ENCODE data around the gene PSMA5.
"Not testable (repeated sequence)": the region's sequence is repeated elsewhere in the genome, so short reads cannot be mapped to it uniquely, and the experiment has no call there.

Gene PSMA5

DNA sequence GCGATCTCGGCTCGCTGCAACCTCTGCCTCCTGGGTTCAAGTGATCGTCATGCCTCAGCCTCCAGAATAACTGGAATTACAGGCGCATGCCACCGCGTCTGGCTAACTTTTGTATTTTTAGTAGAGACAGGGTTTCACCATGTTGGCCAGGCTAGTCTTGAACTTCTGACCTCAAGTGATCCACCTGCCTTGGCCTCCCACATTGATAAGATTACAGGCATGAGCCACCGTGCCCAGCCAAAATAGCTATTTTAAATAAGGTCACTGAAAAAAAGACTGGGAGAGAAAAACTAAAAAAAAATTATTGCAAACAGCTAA is 31.0 kb downstream of the PSMA5 start:
- H3K4me3 ChIP-seq (ENCODE audit: low read length); DNase-seq (ENCODE audit: low read depth, low spot score): not testable (repeated sequence)

GRCh38 chr1:109394591-109395281 is 31.5 kb downstream of the PSMA5 start:
- no peak for DNase-seq (ENCODE audit: low read depth, low spot score)

GRCh38 chr1:109393617-109394233 is 32.5 kb downstream of the PSMA5 start:
- H3K4me3 ChIP-seq (ENCODE audit: low read length) = no peak overlapping the region
- no peak for DNase-seq (ENCODE audit: low read depth, low spot score)

More at GRCh38 chr1:109394591-109395281, 31.5 kb downstream of the PSMA5 start:
- H3K4me3 ChIP-seq (ENCODE audit: low read length) = no peak overlapping the region

- no peak for DNase-seq (ENCODE audit: low read depth, low spot score)
These were observed 33.2 kb downstream of the PSMA5 start for GRCh38 chr1:109392788-109393616.

DNA sequence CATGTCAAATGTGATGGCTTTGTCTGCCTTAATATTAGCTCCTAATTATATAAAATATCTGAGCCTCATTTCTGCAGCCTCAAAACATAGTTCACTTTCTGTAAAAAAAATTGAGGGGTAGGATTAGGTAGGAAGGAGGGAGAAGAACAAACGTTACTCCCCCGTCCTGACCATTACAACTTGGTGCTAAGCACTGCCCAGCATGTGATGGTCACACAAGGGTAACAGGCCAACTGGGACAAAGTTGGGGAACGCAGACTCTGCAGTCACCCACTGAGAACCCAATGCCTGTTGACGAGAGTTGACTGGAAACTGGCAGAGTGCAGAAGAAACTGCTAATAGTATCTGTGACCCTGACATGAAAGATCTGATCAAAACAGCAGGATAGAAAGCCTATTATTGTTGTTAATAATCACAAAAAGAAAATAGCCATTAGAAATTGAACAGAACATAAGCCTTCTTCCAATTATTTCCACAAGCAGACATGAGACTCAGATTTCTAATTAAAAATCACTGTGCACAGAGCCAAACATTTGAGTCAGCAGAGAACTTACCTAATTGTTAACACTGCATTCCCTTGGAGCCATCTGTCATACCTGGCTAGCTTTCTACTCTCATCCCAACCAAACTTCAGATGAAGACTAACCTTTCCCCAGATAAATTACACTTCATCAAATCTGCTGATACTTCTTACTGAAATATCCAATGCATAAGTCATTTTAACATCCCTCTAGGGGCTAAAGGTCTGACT is 34.0 kb downstream of the PSMA5 start:
- no peak overlapping the region for H3K4me3 ChIP-seq (ENCODE audit: low read length)

More at GRCh38 chr1:109392788-109393616, 33.2 kb downstream of the PSMA5 start:
- no peak overlapping the region for H3K4me3 ChIP-seq (ENCODE audit: low read length)

DNA sequence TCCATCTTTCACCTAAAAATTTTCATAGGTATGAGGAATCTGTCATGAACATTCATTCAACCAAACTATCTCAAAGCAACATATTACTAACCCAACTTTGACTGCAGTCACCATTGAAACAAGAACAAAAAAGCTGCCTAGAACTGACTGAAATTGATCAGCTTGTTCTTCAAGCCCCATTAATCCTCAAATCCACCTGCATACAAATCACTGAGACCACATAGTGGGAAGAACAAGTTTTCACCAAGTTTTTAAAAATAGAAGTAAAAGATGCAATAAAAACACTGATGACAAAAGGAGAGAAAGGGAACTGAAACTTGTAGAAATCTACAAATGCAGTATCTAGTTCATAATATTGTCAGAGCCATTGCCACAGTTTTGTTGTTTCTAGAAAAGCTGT is 34.6 kb downstream of the PSMA5 start:
- no peak overlapping the region for H3K4me3 ChIP-seq (ENCODE audit: low read length)
- DNase-seq (ENCODE audit: low read depth, low spot score) = no peak

More for the DNA sequence above, 34.0 kb downstream of the PSMA5 start:
- DNase-seq (ENCODE audit: low read depth, low spot score) = no peak

- no peak overlapping the region for H3K4me3 ChIP-seq (ENCODE audit: low read length)
- DNase-seq (ENCODE audit: low read depth, low spot score) = no peak
These were observed 35.1 kb downstream of the PSMA5 start for GRCh38 chr1:109391157-109391556.

DNA sequence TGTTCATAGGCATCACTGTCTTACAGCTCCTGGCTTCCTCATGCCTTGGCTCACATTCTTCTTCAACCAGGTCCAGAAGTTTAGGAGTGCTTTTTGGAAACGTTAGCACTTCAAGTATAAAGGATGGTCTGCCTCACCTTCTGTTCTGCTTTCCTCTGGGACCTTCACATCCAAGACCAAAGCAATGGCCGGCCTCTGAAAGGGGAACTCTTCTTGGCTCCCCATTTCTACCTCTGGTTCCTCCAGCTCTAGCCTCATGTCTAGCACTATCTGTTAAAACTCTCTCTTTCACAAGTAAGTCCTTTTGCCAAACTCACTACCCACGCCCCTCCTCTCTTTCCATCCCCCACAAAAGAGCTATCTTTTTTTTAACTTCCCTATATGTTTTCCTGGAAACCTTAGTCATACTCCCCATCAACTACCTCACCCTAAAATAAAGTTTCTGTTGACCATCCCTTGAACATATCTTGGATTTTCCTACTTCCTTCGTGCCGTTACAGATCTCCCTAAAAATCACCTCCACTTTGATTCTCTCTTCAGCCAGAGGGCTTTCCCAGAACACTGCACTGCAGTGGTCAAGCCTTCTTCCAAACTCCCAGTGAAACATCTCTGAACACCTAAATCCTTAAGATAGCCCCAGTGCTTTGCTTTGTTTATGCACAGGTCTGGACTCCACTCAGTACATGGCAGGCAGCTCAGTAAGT is 36.5 kb downstream of the PSMA5 start:
- no peak overlapping the region for H3K4me3 ChIP-seq (ENCODE audit: low read length)
- DNase-seq (ENCODE audit: low read depth, low spot score) = no peak

- DNase-seq (ENCODE audit: low read depth, low spot score) = no peak
These were observed 37.2 kb downstream of the PSMA5 start for GRCh38 chr1:109388884-109389637.

GRCh38 chr1:109388208-109388711 is 38.0 kb downstream of the PSMA5 start:
- H3K4me3 ChIP-seq (ENCODE audit: low read length) = no peak overlapping the region
- DNase-seq (ENCODE audit: low read depth, low spot score) = no peak

More at GRCh38 chr1:109388884-109389637, 37.2 kb downstream of the PSMA5 start:
- no peak overlapping the region for H3K4me3 ChIP-seq (ENCODE audit: low read length)

- no peak for DNase-seq (ENCODE audit: low read depth, low spot score)
- H3K4me3 ChIP-seq (ENCODE audit: low read length) = no peak overlapping the region
These were observed 40.1 kb downstream of the PSMA5 start for GRCh38 chr1:109386054-109386717.

DNA sequence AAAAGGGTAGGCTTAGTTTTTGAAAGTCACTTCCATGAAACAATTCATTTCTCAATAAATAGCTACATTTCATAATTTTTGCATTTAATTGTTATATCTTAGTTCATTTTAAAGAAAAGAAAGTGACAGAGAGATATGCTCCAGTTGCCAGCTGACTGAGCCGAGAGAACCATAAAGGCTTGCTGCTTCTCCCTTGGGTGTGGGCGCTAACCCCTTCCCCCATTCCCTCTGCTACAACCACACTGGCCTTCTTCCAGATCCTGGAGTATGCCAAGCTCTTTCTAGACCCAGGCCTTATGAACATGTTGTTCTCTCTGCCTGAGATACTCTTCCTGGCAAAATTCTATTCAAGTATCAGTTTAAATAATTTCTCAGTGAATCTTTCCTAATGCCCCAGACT is 40.8 kb downstream of the PSMA5 start:
- no peak overlapping the region for H3K4me3 ChIP-seq (ENCODE audit: low read length)
- DNase-seq (ENCODE audit: low read depth, low spot score) = no peak

GRCh38 chr1:109383854-109384253 is 42.4 kb downstream of the PSMA5 start:
- no peak for DNase-seq (ENCODE audit: low read depth, low spot score)
- H3K4me3 ChIP-seq (ENCODE audit: low read length) = no peak overlapping the region

DNA sequence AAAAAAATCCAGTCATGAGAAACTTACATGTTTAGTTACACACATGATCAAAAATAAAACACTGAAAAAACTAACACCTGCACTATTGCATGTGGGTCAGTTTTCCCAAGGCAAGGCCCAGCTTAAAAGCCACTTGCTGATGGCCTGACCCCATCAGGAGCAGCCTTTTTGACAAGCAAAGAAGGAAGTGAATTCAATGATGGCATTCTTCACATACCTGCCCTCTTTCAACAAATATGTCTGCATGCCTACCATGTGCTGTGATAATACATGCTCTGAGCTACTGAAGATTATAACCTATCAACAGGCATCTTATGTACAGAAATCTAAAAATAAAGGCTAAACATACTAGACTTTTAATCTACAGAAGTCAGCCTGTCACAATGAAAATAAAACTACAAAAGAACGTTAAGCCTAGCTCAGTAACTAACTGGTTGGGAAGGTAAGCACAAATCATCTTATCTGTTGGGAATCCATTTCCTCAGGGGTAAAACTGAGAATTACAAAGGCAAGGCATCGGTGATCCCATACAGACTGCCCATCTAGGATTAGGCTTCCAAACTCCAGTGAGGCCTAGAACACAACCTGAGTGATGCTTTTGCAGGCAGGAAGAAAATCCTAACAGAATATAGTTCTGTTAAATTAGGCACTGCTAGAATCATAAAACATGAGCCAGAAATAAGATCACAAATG is 43.0 kb downstream of the PSMA5 start:
- no peak for DNase-seq (ENCODE audit: low read depth, low spot score)

DNA sequence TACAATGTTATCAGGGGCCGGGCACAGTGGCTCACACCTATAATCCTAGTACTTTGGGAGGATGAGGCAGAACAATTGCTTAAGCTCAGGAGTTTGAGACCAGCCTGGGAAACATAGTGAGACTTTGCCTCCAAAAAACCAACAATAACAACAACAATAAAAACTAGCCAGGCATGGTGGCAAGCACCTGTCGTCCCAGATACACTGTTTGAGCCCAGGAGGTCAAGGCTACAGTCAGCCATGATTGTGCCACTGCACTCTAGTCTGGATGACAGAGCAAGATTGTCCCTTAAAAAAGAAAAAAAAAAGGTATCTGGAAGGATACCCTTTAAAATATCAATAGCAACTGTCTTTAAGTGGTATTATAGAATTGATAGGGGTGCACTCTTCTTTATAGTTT is 44.7 kb downstream of the PSMA5 start:
- DNase-seq (ENCODE audit: low read depth, low spot score) = no peak
- H3K4me3 ChIP-seq (ENCODE audit: low read length) = no peak overlapping the region

More for the DNA sequence above, 43.0 kb downstream of the PSMA5 start:
- H3K4me3 ChIP-seq (ENCODE audit: low read length) = no peak overlapping the region

DNA sequence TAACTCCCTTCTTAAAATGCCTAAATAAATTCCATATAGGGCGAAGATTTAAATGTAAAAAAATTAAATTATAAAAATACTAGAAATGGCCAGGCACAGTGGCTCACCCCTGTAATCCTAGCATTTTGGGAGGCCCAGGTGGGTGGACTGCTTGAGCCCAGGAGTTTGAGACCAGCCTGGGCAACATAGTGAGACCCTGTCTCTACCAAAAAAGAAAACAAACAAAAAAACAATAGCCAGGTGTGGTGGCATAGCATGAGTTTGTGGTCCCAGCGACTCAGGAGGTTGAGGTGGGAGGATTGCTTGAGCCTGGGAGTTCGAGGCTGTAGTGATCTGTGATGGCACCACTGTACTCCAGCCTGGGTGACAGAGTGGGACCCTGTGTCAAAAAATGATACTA is 46.3 kb downstream of the PSMA5 start:
- DNase-seq (ENCODE audit: low read depth, low spot score) = no peak
- H3K4me3 ChIP-seq (ENCODE audit: low read length) = no peak overlapping the region

- DNase-seq (ENCODE audit: low read depth, low spot score) = no peak
- H3K4me3 ChIP-seq (ENCODE audit: low read length) = no peak overlapping the region
These were observed 46.8 kb downstream of the PSMA5 start for GRCh38 chr1:109379422-109379821.
